ENCODE measurements around the gene TRIM13. TPM values are rescaled to one million over a fixed set of nuclear protein-coding genes. Genes with fewer than 3 reads are reported as not detected.
"Not testable (repeated sequence)": the region's sequence is repeated elsewhere in the genome, so short reads cannot be mapped to it uniquely, and the experiment has no call there.

The TRIM13 gene
- total and polyA plus RNA-seq, 2 donors = 28.4 to 40.2 TPM

DNA sequence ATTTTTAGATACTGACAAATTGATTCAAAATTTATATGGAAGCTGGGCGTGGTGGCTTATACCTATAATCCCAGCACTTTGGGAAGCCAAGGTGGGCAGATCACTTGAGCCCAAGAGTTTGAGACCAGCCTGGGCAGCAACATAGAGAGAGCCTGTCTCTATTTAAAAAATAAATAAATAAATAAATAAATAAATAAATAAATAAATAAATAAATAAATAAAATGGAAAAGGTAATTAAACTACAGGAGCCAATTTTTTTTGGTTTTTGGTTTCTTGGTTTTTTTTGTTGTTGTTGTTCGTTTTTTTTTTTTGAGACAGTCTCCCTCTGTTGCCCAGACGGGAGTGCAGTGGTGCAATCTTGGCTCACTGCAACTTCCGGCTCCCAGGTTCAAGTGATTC, 29.4 kb upstream of the TRIM13 start:
- DNase-seq (ENCODE audit: low read depth in 6 of 9, low spot score in 9 of 9) = no peak
- H3K27ac ChIP-seq (ENCODE audit: low read depth in 1 of 2, low read length in 1 of 2) = no peak overlapping the region
- peaks cover 0 to under 1% of the 10 kb centered on the region in 2 donors for H3K36me3 ChIP-seq (ENCODE audit: control insufficient read depth in 2 of 2, insufficient read depth in 2 of 2, low read length in 1 of 2)
- H3K4me3 ChIP-seq (ENCODE audit: low read length in 2 of 2) = no peak overlapping the region
- 98% methylated on average over 4 of the region's 4 CpGs for WGBS
- no peaks in the 10 kb centered on the region for H3K4me1 ChIP-seq (ENCODE audit: control insufficient read depth in 2 of 2, insufficient read depth in 2 of 2, low read length in 2 of 2)
- no peaks in the 10 kb centered on the region for H3K27me3 ChIP-seq (ENCODE audit: control insufficient read depth in 2 of 2, insufficient read depth in 1 of 2, low read length in 1 of 2)
- H3K9me3 ChIP-seq (ENCODE audit: control insufficient read depth in 2 of 2, insufficient read depth in 1 of 2, low read length in 1 of 2) = peaks cover 0 to 2% of the 10 kb centered on the region in 2 donors

DNA sequence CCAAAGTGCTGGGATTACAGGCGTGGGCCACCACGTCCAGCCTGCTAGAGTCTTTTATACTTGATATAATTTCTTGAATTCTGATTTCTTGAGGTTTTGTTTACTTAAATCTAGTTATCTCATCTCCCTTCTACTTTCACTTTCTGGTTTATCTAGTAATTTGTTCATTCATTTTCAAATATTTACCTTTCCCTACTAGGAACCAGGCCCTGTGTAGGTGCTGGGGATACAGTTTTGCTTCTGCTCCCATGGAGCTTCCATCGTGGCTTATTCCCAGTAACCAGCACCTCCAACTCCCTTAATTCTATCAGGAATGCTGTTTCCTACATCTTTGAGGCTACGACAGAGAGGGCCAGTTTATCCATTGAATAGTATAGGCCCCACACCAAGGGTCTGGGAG, 24.1 kb upstream of the TRIM13 start:
- WGBS = 98% methylated on average over 4 of the region's 4 CpGs
- Histone ChIP-seq H3K4me1 (ENCODE audit: control insufficient read depth in 2 of 2, insufficient read depth in 2 of 2, low read length in 2 of 2) (peaks cover 0 to 3% of the 10 kb centered on the region in 2 donors), H3K27me3 (ENCODE audit: control insufficient read depth in 2 of 2, insufficient read depth in 1 of 2, low read length in 1 of 2) (no peaks in the 10 kb centered on the region), H3K27ac (ENCODE audit: low read depth in 1 of 2, low read length in 1 of 2) (no peak overlapping the region), H3K36me3 (ENCODE audit: control insufficient read depth in 2 of 2, insufficient read depth in 2 of 2, low read length in 1 of 2) (no peaks in the 10 kb centered on the region), H3K9me3 (ENCODE audit: control insufficient read depth in 2 of 2, insufficient read depth in 1 of 2, low read length in 1 of 2) (peaks cover 0 to 2% of the 10 kb centered on the region in 2 donors), H3K4me3 (ENCODE audit: low read length in 2 of 2) (no peak overlapping the region)
- no peak for DNase-seq (ENCODE audit: low read depth in 6 of 9, low spot score in 9 of 9)

GRCh38 chr13:49975826-49976225, 21.0 kb upstream of the TRIM13 start:
- no peak overlapping the region for H3K27ac ChIP-seq (ENCODE audit: low read depth in 1 of 2, low read length in 1 of 2)
- H3K4me3 ChIP-seq (ENCODE audit: low read length in 2 of 2) = no peak overlapping the region
- H3K4me1 ChIP-seq (ENCODE audit: control insufficient read depth in 2 of 2, insufficient read depth in 2 of 2, low read length in 2 of 2) = peaks cover 0 to 3% of the 10 kb centered on the region in 2 donors
- no peaks in the 10 kb centered on the region for H3K36me3 ChIP-seq (ENCODE audit: control insufficient read depth in 2 of 2, insufficient read depth in 2 of 2, low read length in 1 of 2)
- 98% methylated on average over 1 of the region's 1 CpG for WGBS
- H3K9me3 ChIP-seq (ENCODE audit: control insufficient read depth in 2 of 2, insufficient read depth in 1 of 2, low read length in 1 of 2) = no peaks in the 10 kb centered on the region
- H3K27me3 ChIP-seq (ENCODE audit: control insufficient read depth in 2 of 2, insufficient read depth in 1 of 2, low read length in 1 of 2) = no peaks in the 10 kb centered on the region
- DNase-seq (ENCODE audit: low read depth in 6 of 9, low spot score in 9 of 9) = no peak

GRCh38 chr13:49976314-49977258, 20.3 kb upstream of the TRIM13 start:
- no peaks in the 10 kb centered on the region for H3K27me3 ChIP-seq (ENCODE audit: control insufficient read depth in 2 of 2, insufficient read depth in 1 of 2, low read length in 1 of 2)
- H3K36me3 ChIP-seq (ENCODE audit: control insufficient read depth in 2 of 2, insufficient read depth in 2 of 2, low read length in 1 of 2) = no peaks in the 10 kb centered on the region
- H3K27ac ChIP-seq (ENCODE audit: low read depth in 1 of 2, low read length in 1 of 2) = no peak overlapping the region
- 66% methylated on average over 8 of the region's 8 CpGs for WGBS
- peak; percentile 58 to 91 (median 85) for DNase-seq (ENCODE audit: low read depth in 6 of 9, low spot score in 9 of 9)
- H3K4me1 ChIP-seq (ENCODE audit: control insufficient read depth in 2 of 2, insufficient read depth in 2 of 2, low read length in 2 of 2) = peaks cover 0 to 3% of the 10 kb centered on the region in 2 donors
- H3K9me3 ChIP-seq (ENCODE audit: control insufficient read depth in 2 of 2, insufficient read depth in 1 of 2, low read length in 1 of 2) = no peaks in the 10 kb centered on the region
- H3K4me3 ChIP-seq (ENCODE audit: low read length in 2 of 2) = no peak overlapping the region

DNA sequence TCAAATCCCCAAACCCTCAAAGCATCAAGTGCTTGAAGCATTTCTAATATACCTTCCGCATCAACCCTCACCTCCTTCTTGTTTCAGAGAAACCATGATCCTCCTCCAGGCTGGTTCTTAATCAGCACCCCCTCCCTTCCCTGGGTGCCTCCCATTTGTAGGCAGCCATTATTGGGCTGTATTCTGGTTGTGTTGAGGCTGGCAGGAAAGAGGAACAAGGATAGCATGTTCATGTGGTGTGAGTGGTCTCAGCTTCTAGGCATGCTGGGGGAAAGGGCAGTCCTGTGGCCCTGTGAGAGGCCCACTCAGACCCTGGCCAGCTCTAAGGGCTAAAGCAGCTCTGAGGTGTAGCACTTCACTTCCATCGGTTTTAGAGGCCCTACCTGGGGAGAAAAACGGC, 18.9 kb upstream of the TRIM13 start:
- 96% methylated on average over 3 of the region's 3 CpGs for WGBS
- no peak overlapping the region for H3K4me3 ChIP-seq (ENCODE audit: low read length in 2 of 2)
- H3K4me1 ChIP-seq (ENCODE audit: control insufficient read depth in 2 of 2, insufficient read depth in 2 of 2, low read length in 2 of 2) = peaks cover 0 to 3% of the 10 kb centered on the region in 2 donors
- no peaks in the 10 kb centered on the region for H3K27me3 ChIP-seq (ENCODE audit: control insufficient read depth in 2 of 2, insufficient read depth in 1 of 2, low read length in 1 of 2)
- H3K36me3 ChIP-seq (ENCODE audit: control insufficient read depth in 2 of 2, insufficient read depth in 2 of 2, low read length in 1 of 2) = no peaks in the 10 kb centered on the region
- H3K9me3 ChIP-seq (ENCODE audit: control insufficient read depth in 2 of 2, insufficient read depth in 1 of 2, low read length in 1 of 2) = no peaks in the 10 kb centered on the region
- H3K27ac ChIP-seq (ENCODE audit: low read depth in 1 of 2, low read length in 1 of 2) = no peak overlapping the region
- DNase-seq (ENCODE audit: low read depth in 6 of 9, low spot score in 9 of 9) = no peak

GRCh38 chr13:49980266-49980665, 16.6 kb upstream of the TRIM13 start:
- no peak overlapping the region for H3K4me3 ChIP-seq (ENCODE audit: low read length in 2 of 2)
- no peaks in the 10 kb centered on the region for H3K27me3 ChIP-seq (ENCODE audit: control insufficient read depth in 2 of 2, insufficient read depth in 1 of 2, low read length in 1 of 2)
- H3K4me1 ChIP-seq (ENCODE audit: control insufficient read depth in 2 of 2, insufficient read depth in 2 of 2, low read length in 2 of 2) = peaks cover 3 to 8% of the 10 kb centered on the region in 2 donors
- H3K27ac ChIP-seq (ENCODE audit: low read depth in 1 of 2, low read length in 1 of 2) = no peak overlapping the region
- no peak for DNase-seq (ENCODE audit: low read depth in 6 of 9, low spot score in 9 of 9)
- peaks cover 0 to 4% of the 10 kb centered on the region in 2 donors for H3K36me3 ChIP-seq (ENCODE audit: control insufficient read depth in 2 of 2, insufficient read depth in 2 of 2, low read length in 1 of 2)
- H3K9me3 ChIP-seq (ENCODE audit: control insufficient read depth in 2 of 2, insufficient read depth in 1 of 2, low read length in 1 of 2) = no peaks in the 10 kb centered on the region

- Histone ChIP-seq H3K27ac (ENCODE audit: low read depth in 1 of 2, low read length in 1 of 2) (no peak overlapping the region), H3K9me3 (ENCODE audit: control insufficient read depth in 2 of 2, insufficient read depth in 1 of 2, low read length in 1 of 2) (no peaks in the 10 kb centered on the region), H3K36me3 (ENCODE audit: control insufficient read depth in 2 of 2, insufficient read depth in 2 of 2, low read length in 1 of 2) (peaks cover 10 to 24% of the 10 kb centered on the region in 2 donors)
Measured at GRCh38 chr13:49985129-49985528, 11.7 kb upstream of the TRIM13 start.

DNA sequence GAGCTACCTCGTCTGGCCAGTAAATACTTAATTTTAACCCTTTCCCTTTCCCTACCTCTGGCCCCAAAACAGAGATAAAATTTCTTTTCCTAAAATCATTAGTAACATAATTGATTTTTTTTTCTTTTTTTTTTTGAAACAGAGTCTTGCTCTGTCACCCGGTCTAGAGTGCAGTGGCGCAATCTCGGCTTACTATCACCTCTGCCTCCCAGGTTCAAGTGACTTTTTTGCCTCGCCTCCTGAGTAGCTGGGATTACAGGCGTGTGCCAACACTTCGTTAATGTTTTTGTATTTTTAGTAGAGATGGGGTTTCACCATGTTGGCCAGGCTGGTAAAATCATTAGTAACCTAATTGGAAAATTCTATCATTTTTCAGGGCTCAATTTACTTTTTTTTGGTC, 10.4 kb upstream of the TRIM13 start:
- H3K4me1 ChIP-seq (ENCODE audit: control insufficient read depth in 2 of 2, insufficient read depth in 2 of 2, low read length in 2 of 2) = peaks cover 6 to 11% of the 10 kb centered on the region in 2 donors
- H3K27ac ChIP-seq (ENCODE audit: low read depth in 1 of 2, low read length in 1 of 2) = no peak overlapping the region
- 96% methylated on average over 7 of the region's 7 CpGs for WGBS
- H3K9me3 ChIP-seq (ENCODE audit: control insufficient read depth in 2 of 2, insufficient read depth in 1 of 2, low read length in 1 of 2) = no peaks in the 10 kb centered on the region
- no peak for DNase-seq (ENCODE audit: low read depth in 6 of 9, low spot score in 9 of 9)
- H3K27me3 ChIP-seq (ENCODE audit: control insufficient read depth in 2 of 2, insufficient read depth in 1 of 2, low read length in 1 of 2) = no peaks in the 10 kb centered on the region
- no peak overlapping the region for H3K4me3 ChIP-seq (ENCODE audit: low read length in 2 of 2)
- H3K36me3 ChIP-seq (ENCODE audit: control insufficient read depth in 2 of 2, insufficient read depth in 2 of 2, low read length in 1 of 2) = peaks cover 10 to 24% of the 10 kb centered on the region in 2 donors

More at GRCh38 chr13:49985129-49985528, 11.7 kb upstream of the TRIM13 start:
- WGBS = 96% methylated on average over 2 of the region's 2 CpGs
- no peak overlapping the region for H3K4me3 ChIP-seq (ENCODE audit: low read length in 2 of 2)
- H3K27me3 ChIP-seq (ENCODE audit: control insufficient read depth in 2 of 2, insufficient read depth in 1 of 2, low read length in 1 of 2) = no peaks in the 10 kb centered on the region
- peaks cover 6 to 11% of the 10 kb centered on the region in 2 donors for H3K4me1 ChIP-seq (ENCODE audit: control insufficient read depth in 2 of 2, insufficient read depth in 2 of 2, low read length in 2 of 2)
- peak in 4 of 9 donors; percentile 10 to 46 (median 30) for DNase-seq (ENCODE audit: low read depth in 6 of 9, low spot score in 9 of 9)

GRCh38 chr13:49990612-49991011, 6.2 kb upstream of the TRIM13 start:
- WGBS = 98% methylated on average over 6 of the region's 6 CpGs
- H3K27me3 ChIP-seq (ENCODE audit: control insufficient read depth in 2 of 2, insufficient read depth in 1 of 2, low read length in 1 of 2) = not testable (repeated sequence)

More at GRCh38 chr13:49990612-49991011, 6.2 kb upstream of the TRIM13 start:
- H3K36me3 ChIP-seq (ENCODE audit: control insufficient read depth in 2 of 2, insufficient read depth in 2 of 2, low read length in 1 of 2) = peaks cover 12 to 26% of the 10 kb centered on the region in 2 donors
- H3K9me3 ChIP-seq (ENCODE audit: control insufficient read depth in 2 of 2, insufficient read depth in 1 of 2, low read length in 1 of 2); DNase-seq (ENCODE audit: low read depth in 6 of 9, low spot score in 9 of 9); H3K27ac ChIP-seq (ENCODE audit: low read depth in 1 of 2, low read length in 1 of 2); H3K4me3 ChIP-seq (ENCODE audit: low read length in 2 of 2); H3K4me1 ChIP-seq (ENCODE audit: control insufficient read depth in 2 of 2, insufficient read depth in 2 of 2, low read length in 2 of 2): not testable (repeated sequence)

Measured in thymus (tissue), 11 donors.